Adipose tissue (tissue), 3 donors: ENCODE measurements around the gene ZNF217. TPM values are rescaled to one million over a fixed set of nuclear protein-coding genes. Genes with fewer than 3 reads are reported as not detected.
"Not testable (repeated sequence)": the region's sequence is repeated elsewhere in the genome, so short reads cannot be mapped to it uniquely, and the experiment has no call there.

Experiments
- H3K27ac ChIP-seq: one replicate; pipeline ENCODE4 v1.5.1; 2013; ENCODE audit warnings: low read depth, low read length
- WGBS, 3 donors: extraction: QIAGEN DNeasy Blood & Tissue Kit; methylation state at CpG; one replicate each; pipeline ENCODE4 v1.1.7; 2013; 5-methylcytosine and 5-hydroxymethylcytosine counted together
- polyA plus RNA-seq, 3 donors: library from polyadenylated mRNA; stranded (reverse); fragments of 200-250 nt; gene quantifications; one replicate each; pipeline ENCODE4 v1.2.3, GENCODE V29; 2013
- donor health status: healthy with polysubstance abuse.
- donor health status: Bipolar disorder and iron deficiency.
- donor health status: healthy.

Gene ZNF217
- polyA plus RNA-seq, 3 donors = 5.7 to 17.0 (median 8.4) TPM

GRCh38 chr20:53522696-53523095 lies 70.9 kb downstream of the ZNF217 start:
- WGBS, 3 donors = 71 to 78% (median 76%) methylated on average over 5 of the region's 5 CpGs
- H3K27ac ChIP-seq = no peak overlapping the region

- H3K27ac ChIP-seq = no peak overlapping the region
- 70 to 93% (median 89%) methylated on average over 3 of the region's 3 CpGs for WGBS, 3 donors
Observed at GRCh38 chr20:53522026-53522425, 71.6 kb downstream of the ZNF217 start.

- WGBS, 3 donors = 78 to 87% (median 81%) methylated on average over 5 of the region's 5 CpGs
- H3K27ac ChIP-seq = not testable (repeated sequence)
Observed at GRCh38 chr20:53521421-53521820, 72.2 kb downstream of the ZNF217 start.

- H3K27ac ChIP-seq = no peak overlapping the region
- WGBS, 3 donors = 61 to 79% (median 75%) methylated on average over 13 of the region's 13 CpGs
Observed at GRCh38 chr20:53517146-53517545, 76.5 kb downstream of the ZNF217 start.
